NCI-H526 (cell line): ENCODE results near the gene PSMG4.
A peak's percentile ranks its signal among the peaks of the same experiment; 100 is the strongest.

Experiments
- DNase-seq, 2 experiments: peaks; one replicate each; lab custom pipeline; 2025; lab: John Stamatoyannopoulos, UW

The PSMG4 gene

GRCh38 chr6:3276174-3277167, 17.7 kb downstream of the PSMG4 start:
- no peak for DNase-seq

DNA sequence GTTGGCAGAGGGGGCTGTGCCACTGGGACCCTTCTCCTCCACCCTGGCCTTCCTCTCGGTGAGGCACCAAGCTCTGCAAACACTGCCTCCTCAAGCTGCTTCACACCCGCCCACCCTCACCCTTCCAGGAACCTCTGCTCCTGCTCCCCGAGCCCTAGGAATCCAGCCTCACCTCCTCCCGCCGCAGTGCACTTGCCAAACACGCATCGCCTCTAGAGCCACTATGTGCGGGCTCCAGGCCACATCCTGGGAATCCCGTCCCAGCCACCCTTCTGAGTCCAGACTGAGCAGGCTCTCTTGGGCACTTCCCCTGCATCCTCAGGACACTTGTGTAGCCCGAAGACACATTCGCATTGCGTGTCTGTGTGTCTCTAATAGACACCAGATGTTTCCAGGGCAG, 18.5 kb downstream of the PSMG4 start:
- DNase-seq: no peak

DNA sequence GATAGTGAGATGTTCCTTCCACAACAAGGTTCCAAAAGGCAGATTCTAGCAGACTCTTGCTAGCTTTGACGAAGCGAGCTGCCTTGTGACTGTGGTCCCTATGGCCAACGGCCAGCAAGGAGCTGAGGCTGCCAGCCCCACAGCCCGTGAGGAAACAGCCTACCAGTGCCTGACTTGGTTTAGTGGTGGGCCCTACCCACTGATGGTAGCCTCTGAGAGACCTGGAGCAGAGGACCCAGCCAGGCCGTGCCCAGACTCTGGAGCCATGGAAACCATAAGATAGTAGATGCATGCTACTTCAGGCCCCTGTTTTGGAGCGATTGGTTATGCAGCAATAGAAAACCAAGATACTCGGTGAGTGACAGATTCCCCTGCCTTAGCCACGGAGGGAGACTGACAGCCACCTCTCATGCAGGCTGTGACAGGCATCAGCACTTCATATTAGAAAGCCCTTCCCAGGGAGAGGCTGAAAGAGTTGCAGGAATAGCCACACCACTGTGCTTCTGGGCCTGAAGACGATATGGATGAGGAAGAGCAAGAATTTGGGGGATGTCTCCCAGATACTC, 19.2 kb downstream of the PSMG4 start:
- no peak for DNase-seq

DNA sequence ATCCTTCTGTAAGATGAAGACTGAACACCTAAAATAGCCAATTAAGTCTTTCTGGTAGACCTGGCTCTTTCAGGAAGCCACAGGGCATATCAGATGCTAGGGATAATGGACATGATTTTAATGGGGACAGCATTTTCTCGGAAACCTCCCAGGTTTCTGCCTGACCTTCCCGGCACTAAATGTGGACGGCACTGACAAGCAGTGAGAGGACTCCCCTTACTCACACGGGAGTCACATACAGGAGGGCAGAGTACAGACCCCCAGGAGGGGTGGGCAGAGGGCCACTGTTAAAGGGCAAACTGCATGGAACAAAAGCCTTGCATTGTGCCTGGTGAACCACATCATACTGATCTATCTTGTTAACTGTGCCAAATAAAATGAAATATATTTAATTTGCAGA, 19.9 kb downstream of the PSMG4 start:
- DNase-seq: no peak

DNA sequence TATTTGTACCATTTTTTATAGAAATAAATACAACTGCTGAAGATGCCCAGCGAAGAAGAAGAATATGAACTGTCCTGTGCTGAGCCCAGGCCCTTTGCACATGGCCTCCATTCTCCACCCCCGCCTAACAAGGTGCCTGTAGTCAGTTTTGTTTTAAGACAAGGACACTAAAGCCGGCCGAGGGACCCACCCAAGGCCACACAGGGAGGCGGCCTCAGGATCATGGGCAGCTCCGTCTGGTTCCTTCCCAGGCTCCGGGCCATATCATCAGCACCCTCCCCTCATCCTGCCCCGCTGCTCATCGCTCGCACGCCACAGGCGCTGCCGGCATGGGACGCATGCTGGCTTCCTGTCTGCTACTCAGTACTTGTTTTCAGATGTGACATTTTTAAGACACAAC, 21.3 kb downstream of the PSMG4 start:
- DNase-seq: no peak

DNA sequence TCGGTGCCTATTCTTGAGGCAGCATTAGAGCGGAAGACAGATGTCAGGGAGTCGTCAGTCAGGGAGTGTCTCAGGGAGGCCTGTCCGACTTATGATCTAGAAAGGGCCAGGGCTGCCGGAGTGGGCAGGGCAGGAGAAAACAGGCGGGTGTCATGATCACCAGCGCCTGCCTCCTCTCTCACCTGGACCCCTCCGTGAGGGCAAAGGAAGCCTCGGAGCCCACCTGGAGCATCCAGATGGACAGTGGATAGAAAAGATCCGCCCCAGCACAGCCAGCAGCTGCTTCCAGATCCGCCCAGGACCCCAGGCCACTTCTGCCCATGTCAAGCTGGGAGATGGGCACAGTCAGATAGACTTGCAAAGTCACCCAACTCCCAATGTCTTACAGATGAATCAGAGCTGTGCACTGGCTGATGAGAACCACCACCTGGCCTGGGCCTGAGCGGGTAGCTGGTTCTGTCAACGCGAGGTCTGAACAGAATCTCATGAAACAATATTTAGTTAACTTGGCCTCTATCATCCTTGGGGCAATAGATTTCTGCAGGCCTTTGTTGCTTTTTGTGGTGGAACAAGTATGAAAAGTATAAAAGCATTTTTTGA, 22.2 kb downstream of the PSMG4 start:
- no peak for DNase-seq

GRCh38 chr6:3281631-3282475, 23.1 kb downstream of the PSMG4 start:
- DNase-seq: no peak

DNA sequence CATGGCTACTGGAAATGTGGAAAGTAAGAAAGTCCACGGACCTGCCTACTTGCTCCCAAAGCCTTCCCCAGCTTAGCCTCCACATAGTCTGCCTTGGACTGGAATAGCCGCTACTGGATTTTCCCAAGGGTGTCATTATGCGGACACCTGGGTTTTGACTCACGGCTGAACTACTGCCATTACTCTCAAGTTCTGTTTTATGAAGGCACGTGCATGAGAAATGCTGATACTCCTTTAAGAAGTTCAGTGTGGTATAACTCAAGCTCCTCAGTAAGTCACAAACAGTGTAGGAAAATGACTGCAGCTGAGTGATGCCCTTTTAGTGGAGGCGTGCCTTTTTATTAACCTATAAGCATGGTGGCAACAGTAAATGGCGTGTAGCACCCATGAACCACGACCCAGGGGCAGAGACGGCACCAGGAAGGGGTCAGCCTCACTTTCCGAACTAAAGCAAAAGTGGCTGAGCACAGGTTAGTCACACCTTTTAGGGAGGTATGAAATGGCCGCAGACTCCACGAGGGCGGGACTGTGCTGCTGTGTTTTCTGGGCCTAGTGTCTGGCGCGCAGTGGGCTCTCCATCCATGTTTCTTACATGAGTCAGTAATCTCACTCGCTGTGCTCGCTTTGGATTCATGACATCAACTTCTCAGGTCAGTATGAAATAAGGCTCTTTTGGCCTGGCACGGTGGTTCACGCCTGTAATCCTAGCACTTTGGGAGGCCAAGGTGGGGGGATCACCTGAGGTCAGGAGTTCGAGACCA, 23.9 kb downstream of the PSMG4 start:
- DNase-seq: peak in 1 of 2 experiments; percentile 29

- no peak for DNase-seq
These were observed 24.5 kb downstream of the PSMG4 start for GRCh38 chr6:3283241-3283640.

GRCh38 chr6:3283641-3284435, 25.1 kb downstream of the PSMG4 start:
- DNase-seq: no peak

- no peak for DNase-seq
These were observed 25.7 kb downstream of the PSMG4 start for GRCh38 chr6:3284436-3284876.

GRCh38 chr6:3285049-3285639, 26.4 kb downstream of the PSMG4 start:
- DNase-seq: no peak

- no peak for DNase-seq
These were observed 27.0 kb downstream of the PSMG4 start for GRCh38 chr6:3285732-3286131.

DNA sequence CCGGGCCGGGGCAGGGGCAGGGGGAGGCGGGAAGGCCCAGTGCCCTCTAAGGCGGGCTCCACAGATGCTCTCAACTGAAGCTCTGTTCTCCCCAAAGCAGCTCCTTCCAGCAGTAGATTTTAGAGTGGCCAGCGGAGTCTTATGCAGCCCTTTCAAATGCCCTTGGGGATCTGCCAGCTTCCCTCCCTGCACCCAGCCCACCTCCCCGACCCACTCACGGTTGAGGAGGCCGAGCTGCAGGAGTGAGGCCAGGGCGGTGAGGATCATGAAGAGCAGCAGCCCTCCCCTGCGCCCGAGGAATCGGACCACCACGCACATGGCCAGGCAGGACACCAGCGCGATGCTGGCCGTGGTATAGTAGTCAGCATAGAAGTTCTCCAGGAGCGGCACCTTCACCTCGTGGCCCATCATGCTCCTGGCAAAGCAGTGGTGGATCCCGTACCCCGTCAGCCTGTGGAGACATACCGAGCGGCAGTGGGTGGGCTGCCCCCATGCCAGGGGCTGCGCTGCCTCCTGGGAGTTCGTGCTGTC, 28.0 kb downstream of the PSMG4 start:
- DNase-seq: no peak

- DNase-seq: no peak
These were observed 28.6 kb downstream of the PSMG4 start for GRCh38 chr6:3287308-3287707.

DNA sequence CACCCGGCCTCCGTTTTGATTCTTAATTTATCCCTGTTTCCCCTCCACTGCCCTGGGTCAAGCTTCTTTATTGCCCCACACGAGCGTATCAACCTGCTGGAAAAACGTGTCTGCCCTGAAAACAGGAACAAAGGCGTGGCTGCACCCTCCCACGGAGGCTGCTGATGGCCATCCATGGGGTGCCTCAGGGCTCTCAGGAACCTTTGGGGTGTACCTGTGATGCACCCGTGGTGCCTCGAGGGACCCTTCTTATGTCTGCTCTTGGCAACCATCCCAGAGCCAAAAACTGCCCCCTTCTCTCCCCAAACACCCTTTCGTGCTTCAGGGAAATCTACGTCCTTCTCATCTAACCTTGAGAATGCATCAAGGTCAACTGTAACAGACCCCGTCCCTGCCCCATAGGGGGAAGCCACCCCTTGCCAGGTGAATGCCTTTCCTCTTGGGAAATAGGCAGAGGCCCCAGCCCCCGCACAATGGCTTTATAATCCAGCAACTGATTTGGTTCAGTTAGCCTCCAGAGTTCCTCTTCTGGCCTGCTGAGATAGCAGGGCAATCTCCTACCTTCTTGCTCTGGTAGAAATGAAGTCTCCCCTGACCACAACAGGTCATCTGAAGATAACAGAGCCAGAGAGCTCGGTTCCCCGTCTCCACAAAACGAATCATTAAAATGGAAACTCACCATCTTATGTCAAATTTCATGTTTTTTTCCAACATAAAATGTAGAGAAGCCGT, 29.4 kb downstream of the PSMG4 start:
- DNase-seq: no peak

DNA sequence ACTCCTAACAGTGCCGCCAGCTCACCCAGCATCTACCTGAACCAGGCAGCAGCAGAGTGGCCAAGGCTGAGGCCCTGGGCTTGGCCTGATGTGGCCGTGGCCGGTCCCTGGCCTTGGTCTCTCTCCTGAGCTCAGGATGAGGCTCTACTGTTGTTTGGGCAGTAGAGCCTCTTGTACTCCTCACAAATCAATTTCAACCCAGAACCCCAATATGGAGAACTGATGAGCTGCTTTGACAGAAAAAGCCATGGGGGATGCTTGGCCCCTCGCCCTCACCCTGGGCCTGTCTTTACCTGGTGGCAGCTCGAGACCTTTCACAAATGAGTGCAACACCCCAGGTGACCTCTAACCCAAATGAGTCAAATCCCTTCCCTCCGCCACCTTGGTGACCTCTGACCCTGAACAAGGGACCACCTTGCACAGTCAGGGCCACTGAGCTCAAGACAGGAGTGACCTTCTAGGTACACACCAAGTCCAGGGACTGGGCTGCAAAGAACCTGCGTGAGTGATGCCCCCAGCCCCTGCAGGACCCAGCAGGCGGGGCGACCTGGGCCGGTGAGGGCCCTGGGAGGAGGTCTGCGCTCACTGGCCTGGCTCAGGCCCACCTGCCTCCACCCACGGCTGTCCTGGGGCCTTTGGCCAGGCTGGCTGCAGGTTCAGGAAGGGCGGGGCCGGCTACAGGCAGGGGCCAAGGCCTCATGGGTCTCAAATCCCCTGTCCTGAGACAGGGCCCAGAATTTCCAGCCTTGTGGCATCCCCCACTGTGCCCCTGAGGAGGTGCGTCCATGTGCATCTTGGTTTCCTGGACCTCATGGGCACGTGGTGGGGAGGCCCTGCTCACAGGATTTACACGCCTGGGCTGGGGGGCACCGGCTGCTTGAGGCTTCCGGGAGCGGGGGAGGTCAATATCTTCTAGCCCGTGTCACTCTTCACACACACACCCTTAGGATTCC, 30.2 kb downstream of the PSMG4 start:
- DNase-seq: no peak

DNA sequence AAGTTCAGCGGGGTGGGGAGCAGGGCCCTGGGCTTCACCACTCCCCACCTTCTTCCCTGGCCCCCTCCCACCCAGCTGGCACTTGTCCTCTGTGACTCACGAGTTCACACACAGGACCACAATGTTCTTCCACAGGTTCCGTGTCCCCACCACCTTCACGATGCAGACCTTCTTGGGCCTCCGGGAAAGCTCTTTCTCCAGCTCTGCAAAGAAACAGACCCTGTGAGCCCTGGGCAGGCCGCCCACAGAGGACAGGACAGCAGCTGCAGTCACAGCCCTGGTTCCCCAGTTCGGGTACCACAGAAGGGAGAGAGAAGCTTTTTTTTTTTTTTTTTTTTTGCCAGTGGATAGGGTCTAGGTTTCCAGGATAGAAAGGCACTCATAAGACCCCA, 30.9 kb downstream of the PSMG4 start:
- DNase-seq: no peak
